HG03175 (cell line): ENCODE results near the gene FOXF1.

Experiments
- ATAC-seq: cut with Tn5 transposase; IDR thresholded peaks from one replicate; pipeline ENCODE4 v1.9.1; 2021; ENCODE audit warnings: mild to moderate bottlenecking, moderate library complexity; ENCODE audit not compliant: unreplicated experiment

The FOXF1 gene

GRCh38 chr16:86554917-86555703 lies 44.8 kb downstream of the FOXF1 start, which contains the start of gene MTHFSD:
TSS of gene MTHFSD (minus strand) at chr16:86555235. CDS start at chr16:86555184, 51 bp downstream.
- peak; percentile 85 for ATAC-seq

GRCh38 chr16:86555704-86556075 lies 45.4 kb downstream of the FOXF1 start:
- no peak for ATAC-seq

GRCh38 chr16:86556576-86556975 lies 46.2 kb downstream of the FOXF1 start:
- ATAC-seq, result no peak

- no peak for ATAC-seq
These were observed 47.3 kb downstream of the FOXF1 start for GRCh38 chr16:86557587-86557986.

GRCh38 chr16:86558355-86559193 lies 48.2 kb downstream of the FOXF1 start:
- no peak for ATAC-seq

- no peak for ATAC-seq
These were observed 49.5 kb downstream of the FOXF1 start for GRCh38 chr16:86559802-86560305.

GRCh38 chr16:86562356-86562755 lies 52.0 kb downstream of the FOXF1 start:
- no peak for ATAC-seq

- peak; percentile 66 for ATAC-seq
These were observed 53.4 kb downstream of the FOXF1 start for GRCh38 chr16:86563469-86564345.
